Memory B cell (primary cell): ENCODE results near the gene ADAM12.

Source experiments
- ATAC-seq: fragments of 150-1000 bp; cut with Tn5 transposase; 2 replicates; pipeline ENCODE4 v1.10.0; 2021; ENCODE audit warnings: low read depth, mild to moderate bottlenecking, moderate library complexity
- DNase-seq, 2 donors: peaks; one replicate each; pipeline ENCODE4 v3.0.0; 2022; ENCODE audit warnings: low spot score in 2 of 2
- H3K27ac Mint-ChIP-seq: one replicate; pipeline ENCODE4 v1.8.0; 2022; ENCODE audit warnings: mild to moderate bottlenecking, moderate library complexity, mixed read lengths
- H3K27me3 Mint-ChIP-seq: one replicate; pipeline ENCODE4 v1.8.0; 2022; ENCODE audit warnings: mixed read lengths
- H3K36me3 Mint-ChIP-seq: one replicate; pipeline ENCODE4 v1.8.0; 2022; ENCODE audit warnings: mild to moderate bottlenecking, mixed read lengths
- H3K4me1 Mint-ChIP-seq: one replicate; pipeline ENCODE4 v1.8.0; 2022; ENCODE audit warnings: mixed read lengths
- H3K4me3 Mint-ChIP-seq: one replicate; pipeline ENCODE4 v1.8.0; 2022; ENCODE audit warnings: mild to moderate bottlenecking, moderate library complexity, mixed read lengths
- H3K9me3 Mint-ChIP-seq: one replicate; pipeline ENCODE4 v1.8.0; 2022; ENCODE audit warnings: mixed read lengths

Gene ADAM12

GRCh38 chr10:126146771-126147170 lies 241.5 kb downstream of the ADAM12 start:
- Mint-ChIP-seq H3K4me1 (no peaks in the 10 kb centered on the region), H3K36me3 (no peaks in the 10 kb centered on the region), H3K27ac (no peak overlapping the region), H3K27me3 (peaks cover 1% of the 10 kb centered on the region), H3K4me3 (no peak overlapping the region), H3K9me3 (peaks cover 8% of the 10 kb centered on the region)
- DNase-seq, result no peak
- ATAC-seq, result no peak

GRCh38 chr10:126143117-126143516 lies 245.2 kb downstream of the ADAM12 start:
- no peak for ATAC-seq
- Mint-ChIP-seq H3K27me3 (peaks cover 2% of the 10 kb centered on the region), H3K4me3 (no peak overlapping the region), H3K4me1 (no peaks in the 10 kb centered on the region), H3K27ac (no peak overlapping the region), H3K9me3 (peaks cover 2% of the 10 kb centered on the region), H3K36me3 (no peaks in the 10 kb centered on the region)
- DNase-seq, result no peak

GRCh38 chr10:126140746-126141273 lies 247.5 kb downstream of the ADAM12 start:
- peaks cover 2% of the 10 kb centered on the region for H3K4me1 Mint-ChIP-seq
- DNase-seq, result no peak
- no peak overlapping the region for H3K27ac Mint-ChIP-seq
- H3K27me3 Mint-ChIP-seq, result peaks cover 2% of the 10 kb centered on the region
- H3K36me3 Mint-ChIP-seq, result no peaks in the 10 kb centered on the region
- no peak for ATAC-seq
- peaks cover 2% of the 10 kb centered on the region for H3K9me3 Mint-ChIP-seq
- H3K4me3 Mint-ChIP-seq, result no peak overlapping the region

GRCh38 chr10:126137562-126138221 lies 250.6 kb downstream of the ADAM12 start:
- DNase-seq (no peak), ATAC-seq (no peak)
- H3K4me1 Mint-ChIP-seq, result peaks cover 3% of the 10 kb centered on the region
- peaks cover 2% of the 10 kb centered on the region for H3K27me3 Mint-ChIP-seq
- H3K36me3 Mint-ChIP-seq, result no peaks in the 10 kb centered on the region
- H3K4me3 Mint-ChIP-seq, result no peak overlapping the region
- H3K9me3 Mint-ChIP-seq, result peaks cover 1% of the 10 kb centered on the region
- H3K27ac Mint-ChIP-seq, result no peak overlapping the region

- Mint-ChIP-seq H3K27me3 (peaks cover under 1% of the 10 kb centered on the region), H3K4me3 (no peak overlapping the region), H3K27ac (no peak overlapping the region), H3K9me3 (no peaks in the 10 kb centered on the region), H3K36me3 (no peaks in the 10 kb centered on the region), H3K4me1 (peaks cover 3% of the 10 kb centered on the region)
- ATAC-seq (no peak), DNase-seq (no peak)
Measured at GRCh38 chr10:126135941-126136595, 252.2 kb downstream of the ADAM12 start.

- H3K4me1 Mint-ChIP-seq, result peaks cover 3% of the 10 kb centered on the region
- DNase-seq (no peak), ATAC-seq (no peak)
- H3K4me3 Mint-ChIP-seq, result no peak overlapping the region
- no peaks in the 10 kb centered on the region for H3K36me3 Mint-ChIP-seq
- no peaks in the 10 kb centered on the region for H3K9me3 Mint-ChIP-seq
- H3K27me3 Mint-ChIP-seq, result no peaks in the 10 kb centered on the region
- no peak overlapping the region for H3K27ac Mint-ChIP-seq
Measured at GRCh38 chr10:126135177-126135576, 253.1 kb downstream of the ADAM12 start.

- DNase-seq, result no peak
- peaks cover 3% of the 10 kb centered on the region for H3K4me1 Mint-ChIP-seq
Measured at GRCh38 chr10:126133906-126134656, 254.2 kb downstream of the ADAM12 start.

GRCh38 chr10:126133082-126133620 lies 255.1 kb downstream of the ADAM12 start:
- Mint-ChIP-seq H3K27me3 (no peaks in the 10 kb centered on the region), H3K4me3 (no peak overlapping the region), H3K27ac (no peak overlapping the region), H3K9me3 (peaks cover 3% of the 10 kb centered on the region), H3K4me1 (peaks cover 5% of the 10 kb centered on the region), H3K36me3 (no peaks in the 10 kb centered on the region)
- ATAC-seq (no peak), DNase-seq (no peak)

More at GRCh38 chr10:126133906-126134656, 254.2 kb downstream of the ADAM12 start:
- no peak for ATAC-seq
- no peaks in the 10 kb centered on the region for H3K27me3 Mint-ChIP-seq
- no peaks in the 10 kb centered on the region for H3K9me3 Mint-ChIP-seq
- no peaks in the 10 kb centered on the region for H3K36me3 Mint-ChIP-seq
- no peak overlapping the region for H3K4me3 Mint-ChIP-seq
- H3K27ac Mint-ChIP-seq, result no peak overlapping the region

- Mint-ChIP-seq H3K4me3 (no peak overlapping the region), H3K27ac (no peak overlapping the region), H3K27me3 (peaks cover 3% of the 10 kb centered on the region), H3K4me1 (peaks cover 5% of the 10 kb centered on the region), H3K36me3 (no peaks in the 10 kb centered on the region), H3K9me3 (peaks cover 4% of the 10 kb centered on the region)
- ATAC-seq (no peak), DNase-seq (no peak)
Measured at GRCh38 chr10:126131341-126131740, 256.9 kb downstream of the ADAM12 start.

- Mint-ChIP-seq H3K27ac (no peak overlapping the region), H3K9me3 (peaks cover 4% of the 10 kb centered on the region)
- DNase-seq, result no peak
Measured at GRCh38 chr10:126130271-126130710, 258.0 kb downstream of the ADAM12 start.

GRCh38 chr10:126129026-126129425 lies 259.3 kb downstream of the ADAM12 start:
- DNase-seq, result no peak
- Mint-ChIP-seq H3K4me1 (peaks cover 2% of the 10 kb centered on the region), H3K36me3 (no peaks in the 10 kb centered on the region), H3K27ac (no peak overlapping the region), H3K27me3 (peaks cover 3% of the 10 kb centered on the region), H3K4me3 (no peak overlapping the region), H3K9me3 (peaks cover 4% of the 10 kb centered on the region)
- no peak for ATAC-seq

More at GRCh38 chr10:126130271-126130710, 258.0 kb downstream of the ADAM12 start:
- Mint-ChIP-seq H3K36me3 (no peaks in the 10 kb centered on the region), H3K27me3 (peaks cover 3% of the 10 kb centered on the region), H3K4me3 (no peak overlapping the region), H3K4me1 (peaks cover 2% of the 10 kb centered on the region)
- ATAC-seq, result no peak

- Mint-ChIP-seq H3K9me3 (peaks cover 4% of the 10 kb centered on the region), H3K4me1 (peaks cover 2% of the 10 kb centered on the region), H3K27me3 (peaks cover 3% of the 10 kb centered on the region), H3K4me3 (no peak overlapping the region), H3K36me3 (no peaks in the 10 kb centered on the region), H3K27ac (no peak overlapping the region)
- DNase-seq (no peak), ATAC-seq (no peak)
Measured at GRCh38 chr10:126128581-126128980, 259.7 kb downstream of the ADAM12 start.

- H3K9me3 Mint-ChIP-seq, result peaks cover 4% of the 10 kb centered on the region
- H3K36me3 Mint-ChIP-seq, result no peaks in the 10 kb centered on the region
- H3K4me3 Mint-ChIP-seq, result no peak overlapping the region
- no peak for ATAC-seq
- peaks cover 3% of the 10 kb centered on the region for H3K27me3 Mint-ChIP-seq
- H3K27ac Mint-ChIP-seq, result no peak overlapping the region
- peaks cover 2% of the 10 kb centered on the region for H3K4me1 Mint-ChIP-seq
- no peak for DNase-seq
Measured at GRCh38 chr10:126127481-126128029, 260.7 kb downstream of the ADAM12 start.
